Natural killer cell treated with Interleukin-12 subunit alpha and Interleukin-12 subunit beta and Interleukin-15 and Interleukin-18, amount 100 ng/mL, for 72 hours (primary cell): Measurements from ENCODE around the gene PGAP3. TPM values are rescaled to one million over a fixed set of nuclear protein-coding genes. Genes with fewer than 3 reads are reported as not detected.

Experiments used
- ATAC-seq, 2 donors: fragments of 150-1000 bp; cut with Tn5 transposase in 1 of 2; sonication (Bioruptor Pico), chemical (Tn5 transposase) in 1 of 2; 2 replicates each; pipeline ENCODE4 v1.10.0; 2021
- DNase-seq: peaks from one replicate; pipeline ENCODE4 v3.0.0; 2022; ENCODE audit warnings: low spot score
- H3K27ac Mint-ChIP-seq, 2 donors: 1 replicate in 1 of 2; 2 replicates in 1 of 2; pipeline ENCODE4 v1.8.0; 2022; ENCODE audit warnings: mixed read lengths in 2 of 2, mild to moderate bottlenecking in 1 of 2, moderate library complexity in 1 of 2
- H3K27me3 Mint-ChIP-seq, 2 donors: 1 replicate in 1 of 2; 2 replicates in 1 of 2; pipeline ENCODE4 v1.8.0; 2022; ENCODE audit warnings: mixed read lengths in 2 of 2
- H3K36me3 Mint-ChIP-seq: one replicate; pipeline ENCODE4 v1.8.0; 2022; ENCODE audit warnings: mixed read lengths
- H3K4me1 Mint-ChIP-seq, 2 donors: 1 replicate in 1 of 2; 2 replicates in 1 of 2; pipeline ENCODE4 v1.8.0; 2022; ENCODE audit warnings: low read depth in 2 of 2, mixed read lengths in 2 of 2, mild to moderate bottlenecking in 1 of 2
- H3K4me3 Mint-ChIP-seq: one replicate; pipeline ENCODE4 v1.8.0; 2022; ENCODE audit warnings: mixed read lengths
- H3K9me3 Mint-ChIP-seq: 2 replicates; pipeline ENCODE4 v1.8.0; 2022; ENCODE audit warnings: mixed read lengths
- total RNA-seq, 2 donors: library from RNA; stranded (reverse); gene quantifications; one replicate each; pipeline ENCODE4 v1.2.3, GENCODE V29; 2022

PGAP3 gene
- total RNA-seq, 2 donors from 2014 or later = 8.8 to 13.7 TPM

- Mint-ChIP-seq H3K36me3 (no peaks in the 10 kb centered on the region), H3K4me3 (peak overlapping the region; percentile 81), H3K27ac (peak overlapping the region in 1 of 2 donors; percentile 90), H3K4me1 (peaks cover 20% of the 10 kb centered on the region in 2 donors), H3K27me3 (peaks cover 19 to 21% of the 10 kb centered on the region in 2 donors), H3K9me3 (no peaks in the 10 kb centered on the region)
- DNase-seq (peak; percentile 89), ATAC-seq (peak; percentile 50 to 75)
Measured at GRCh38 chr17:39623356-39623950, 64.4 kb downstream of the PGAP3 start.

- peak overlapping the region; percentile 81 for H3K4me3 Mint-ChIP-seq
- DNase-seq (no peak), ATAC-seq (peak; percentile 50 to 93)
- H3K27me3 Mint-ChIP-seq = peaks cover 11 to 17% of the 10 kb centered on the region in 2 donors
- peaks cover 20 to 24% of the 10 kb centered on the region in 2 donors for H3K4me1 Mint-ChIP-seq
- H3K27ac Mint-ChIP-seq = peak overlapping the region; percentile 53 to 90
- no peaks in the 10 kb centered on the region for H3K9me3 Mint-ChIP-seq
- no peaks in the 10 kb centered on the region for H3K36me3 Mint-ChIP-seq
Measured at GRCh38 chr17:39622380-39623006, 65.4 kb downstream of the PGAP3 start.

DNA sequence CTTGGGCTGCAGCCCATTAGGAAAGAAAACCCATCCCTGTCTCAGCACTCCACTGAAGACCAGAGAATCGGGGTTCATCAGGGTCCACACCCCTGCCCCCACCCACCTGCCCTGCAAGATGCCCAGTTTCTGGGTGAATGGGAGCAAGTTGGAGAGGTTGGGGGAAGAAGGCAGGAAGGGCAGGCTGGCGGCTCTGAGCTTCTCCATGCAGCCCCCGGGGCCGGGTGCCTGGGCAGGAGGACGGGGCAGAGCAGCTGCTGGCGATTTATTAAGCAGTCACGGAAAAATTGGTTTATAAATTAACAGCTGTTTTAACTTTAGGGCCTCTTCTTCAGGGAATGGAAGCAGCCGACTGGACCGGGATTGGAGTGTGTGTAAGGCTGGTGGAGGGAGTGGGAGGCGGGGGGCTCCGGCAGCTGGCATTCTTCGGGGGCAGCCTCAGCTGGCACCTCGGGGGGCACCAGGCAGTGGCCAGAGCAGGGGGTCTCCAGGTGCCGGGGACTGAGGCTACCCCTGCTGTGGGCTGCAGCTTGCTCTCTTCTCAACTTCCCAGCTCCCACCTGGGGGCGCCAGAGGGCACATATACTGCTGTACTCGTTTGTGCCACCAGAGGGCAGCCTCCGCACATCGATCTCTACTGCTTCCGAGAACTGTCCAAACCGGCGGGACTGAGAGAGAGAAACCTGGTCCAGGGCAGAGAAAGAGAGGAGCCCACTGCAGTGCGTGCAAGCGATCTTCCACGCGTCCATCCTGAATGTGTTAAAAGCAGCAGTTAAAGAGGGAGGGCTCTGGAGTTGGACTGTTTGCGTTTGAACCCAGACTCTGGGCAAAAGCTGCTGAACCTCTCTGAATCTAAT lies 66.1 kb downstream of the PGAP3 start:
- ATAC-seq (peak; percentile 77 to 89), DNase-seq (peak; percentile 83)
- H3K27ac Mint-ChIP-seq = peak overlapping the region; percentile 53 to 90
- H3K27me3 Mint-ChIP-seq = peaks cover 11 to 15% of the 10 kb centered on the region in 2 donors
- H3K4me3 Mint-ChIP-seq = peak overlapping the region; percentile 81
- H3K9me3 Mint-ChIP-seq = no peaks in the 10 kb centered on the region
- H3K4me1 Mint-ChIP-seq = peaks cover 20 to 24% of the 10 kb centered on the region in 2 donors
- no peaks in the 10 kb centered on the region for H3K36me3 Mint-ChIP-seq

Other genes with a start within 250 kb of the PGAP3 start
- 10 to 100 TPM; 66.1 to 67.2 TPM for gene MED1, start 236.8 kb downstream of the PGAP3 start, total RNA-seq
- 100 to 1,000 TPM in 1 of 2 donors, 10 to 100 TPM in 1; 88.5 to 133 TPM for gene CDK12, start 226.6 kb downstream of the PGAP3 start, total RNA-seq
- gene NEUROD2, start 80.1 kb downstream of the PGAP3 start, total RNA-seq = not detected
- not detected for gene PPP1R1B, start 61.1 kb downstream of the PGAP3 start, total RNA-seq
- 100 to 1,000 TPM in 1 of 2 donors, 10 to 100 TPM in 1; 97.9 to 139 TPM for gene STARD3, start 50.9 kb downstream of the PGAP3 start, total RNA-seq
- gene TCAP, start 22.7 kb downstream of the PGAP3 start, total RNA-seq = 1 to 10 TPM; 2.1 to 2.5 TPM
- gene PNMT, start 19.6 kb downstream of the PGAP3 start, total RNA-seq = not detected
- 1 to 10 TPM; 3.8 to 9.5 TPM for gene ERBB2, start 12.0 kb upstream of the PGAP3 start, total RNA-seq
- 10 to 100 TPM; 56.3 to 64.6 TPM for gene MIEN1, start 42.5 kb upstream of the PGAP3 start, total RNA-seq
- under 1 TPM in 1 of 2 donors, not detected in 1; 0.36 TPM for gene GRB7, start 49.9 kb upstream of the PGAP3 start, total RNA-seq
- gene IKZF3, start 176.3 kb upstream of the PGAP3 start, total RNA-seq = 10 to 100 TPM; 65.5 to 80.9 TPM
- not detected for gene ZPBP2, start 180.1 kb upstream of the PGAP3 start, total RNA-seq
- 10 to 100 TPM; 39.0 to 54.1 TPM for gene GSDMB, start 230.6 kb upstream of the PGAP3 start, total RNA-seq
- 100 to 1,000 TPM in 1 of 2 donors, 10 to 100 TPM in 1; 94.2 to 124 TPM for gene ORMDL3, start 239.5 kb upstream of the PGAP3 start, total RNA-seq
- gene LRRC3C, start 239.7 kb upstream of the PGAP3 start, total RNA-seq = not detected